ENCODE data around the gene SRGAP1.
"Not testable (repeated sequence)": the region's sequence is repeated elsewhere in the genome, so short reads cannot be mapped to it uniquely, and the experiment has no call there.

Gene SRGAP1

DNA sequence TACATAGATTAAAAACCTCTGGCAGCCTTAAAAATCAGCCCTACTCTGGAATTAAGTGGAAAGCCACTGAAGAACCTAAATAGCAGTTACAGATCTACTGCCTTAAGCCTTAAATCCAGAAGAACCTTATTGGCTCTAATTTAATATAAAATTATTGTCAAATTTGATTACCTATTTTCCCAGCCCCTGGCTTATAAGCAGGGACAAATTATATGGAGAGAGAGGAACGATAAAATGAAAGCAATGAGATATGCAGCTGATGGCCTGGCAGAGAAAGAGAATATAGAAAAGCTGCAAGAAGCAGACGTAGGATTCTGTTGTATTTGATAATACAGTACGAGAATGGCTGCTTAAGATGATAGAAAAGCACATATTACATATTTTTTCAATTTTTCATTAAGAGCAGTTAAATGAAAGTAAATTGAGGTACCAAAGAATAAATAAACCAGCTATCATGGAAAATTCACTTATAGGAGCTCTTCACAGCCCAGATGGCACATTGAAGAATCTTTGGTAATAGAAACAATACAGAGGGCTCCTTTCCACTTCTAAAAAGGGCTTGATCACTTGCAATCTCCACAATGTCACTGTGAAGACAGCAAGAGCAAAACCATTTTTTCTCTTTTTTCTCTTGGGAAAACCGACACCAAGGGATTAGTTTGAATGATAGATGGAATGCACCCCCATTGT is 248.2 kb downstream of the SRGAP1 start:
- no peak for DNase-seq

- no peak for DNase-seq
Observed at GRCh38 chr12:64093689-64094088, 249.2 kb downstream of the SRGAP1 start.

DNA sequence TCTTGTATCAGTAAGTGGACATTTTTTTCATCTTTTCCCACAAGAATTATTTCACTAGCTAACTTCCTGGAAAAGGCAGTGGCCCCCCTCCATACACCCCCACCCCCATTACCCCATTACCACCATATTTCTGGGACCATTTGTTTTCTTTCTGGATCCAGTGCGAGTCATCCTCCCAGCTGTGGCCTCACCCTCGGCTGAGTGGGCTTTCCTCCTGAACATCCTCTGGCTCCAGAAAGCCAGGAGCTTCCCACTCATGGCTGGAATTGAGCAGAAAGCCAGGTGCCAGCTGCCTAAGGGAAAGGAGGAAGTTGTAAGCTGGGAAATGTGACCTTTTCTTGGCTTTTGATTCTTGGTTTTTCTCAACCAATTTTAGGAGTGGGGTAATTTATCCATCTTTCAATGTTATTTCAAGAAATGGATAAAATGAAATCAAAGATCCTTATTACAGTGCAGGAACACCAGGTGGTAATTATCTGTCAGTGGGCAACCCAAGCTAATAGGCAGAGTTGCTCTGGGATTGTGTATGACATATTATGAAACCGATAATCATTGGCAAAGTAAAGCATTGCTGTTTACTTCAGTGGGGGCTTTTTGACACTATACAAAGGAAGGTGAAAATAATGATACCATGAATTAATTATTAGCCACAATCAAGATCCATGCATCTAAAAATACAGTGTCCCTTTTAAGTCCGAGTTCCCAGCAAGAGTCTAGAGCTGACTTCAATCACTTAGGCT is 253.0 kb downstream of the SRGAP1 start:
- DNase-seq, result no peak

GRCh38 chr12:64098709-64099354 is 254.3 kb downstream of the SRGAP1 start:
- no peak for DNase-seq

DNA sequence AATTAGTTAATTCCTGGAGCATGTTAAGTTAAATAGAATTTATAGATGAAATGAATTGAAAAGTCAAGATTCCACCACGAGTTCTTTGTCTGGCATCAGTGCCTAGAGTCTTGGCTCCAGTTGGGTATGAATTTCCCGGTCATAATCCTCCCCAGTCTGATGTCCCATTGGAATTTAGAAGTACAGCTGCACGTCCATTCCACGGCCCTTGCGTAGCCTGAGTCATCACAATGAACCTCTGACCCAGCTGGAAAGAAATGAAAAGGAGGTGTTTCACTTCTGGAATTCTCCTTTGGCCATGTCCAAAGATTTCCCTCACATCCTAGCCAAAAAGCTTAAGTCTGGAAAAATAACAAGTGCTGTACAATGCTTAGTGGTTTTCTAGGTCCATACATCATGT is 254.9 kb downstream of the SRGAP1 start:
- DNase-seq, result no peak

- DNase-seq, result no peak
Observed at GRCh38 chr12:64102339-64102738, 257.8 kb downstream of the SRGAP1 start.

DNA sequence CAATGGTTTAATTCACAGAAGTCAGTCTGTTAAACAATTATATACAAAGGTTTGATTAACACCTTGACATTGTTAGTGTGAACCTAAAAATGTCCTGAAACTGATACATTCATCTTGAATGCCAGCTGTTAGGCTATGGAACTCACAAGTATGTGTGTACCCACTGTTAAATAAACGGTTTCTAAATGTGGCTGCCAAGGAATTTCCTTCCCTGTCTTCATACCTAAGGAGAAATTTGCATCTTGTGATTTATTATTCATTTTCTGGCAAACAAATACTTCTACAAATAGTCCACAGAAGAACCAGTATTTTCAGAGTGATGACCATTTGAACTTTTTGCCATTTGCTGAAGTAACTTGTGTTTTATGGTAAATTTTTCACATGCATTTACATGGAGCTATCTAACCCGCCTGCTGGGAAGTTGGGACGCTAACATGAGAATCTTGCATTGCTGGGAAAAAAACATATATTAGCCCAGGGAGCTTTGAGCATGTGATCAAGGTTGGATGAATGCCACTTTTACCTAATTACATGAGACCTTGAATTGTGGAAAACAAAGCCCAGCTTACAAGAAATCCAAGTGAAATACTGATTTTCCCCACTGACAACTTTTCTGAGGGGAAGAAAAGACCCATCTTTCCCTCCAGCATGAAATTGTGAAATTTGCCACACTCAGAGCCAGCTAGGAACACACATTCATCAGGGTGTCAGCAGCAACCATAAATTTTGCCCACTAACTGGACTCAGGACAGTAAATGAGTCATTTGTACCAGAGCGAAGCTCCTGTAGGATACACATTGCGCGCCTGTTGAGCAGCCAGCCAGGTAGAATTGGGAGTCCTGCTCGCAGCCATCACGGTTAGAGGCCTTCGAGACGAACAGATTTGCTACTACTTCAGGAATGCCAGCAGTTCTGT is 259.6 kb downstream of the SRGAP1 start:
- no peak for DNase-seq

DNA sequence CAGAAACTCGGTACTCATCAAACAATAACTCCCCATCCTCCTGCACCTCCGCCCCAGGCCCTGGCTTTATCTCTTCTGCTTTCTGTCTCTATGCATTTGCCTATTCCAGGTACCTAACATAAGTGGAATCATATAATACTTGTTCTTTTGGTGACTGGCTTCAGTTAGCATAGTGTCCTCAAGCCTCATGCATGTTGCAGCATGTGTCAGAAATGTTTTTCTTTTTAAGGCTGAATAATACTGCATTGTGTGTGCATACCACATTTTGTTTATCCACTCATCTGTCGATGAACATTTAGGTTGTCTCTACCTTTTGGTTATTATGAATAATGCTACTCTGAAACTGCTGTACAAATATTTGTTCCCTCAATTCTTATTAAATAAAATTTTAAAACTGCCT is 260.5 kb downstream of the SRGAP1 start:
- DNase-seq, result no peak

GRCh38 chr12:64107776-64108175 is 263.3 kb downstream of the SRGAP1 start:
- no peak for DNase-seq

GRCh38 chr12:64109706-64110105 is 265.2 kb downstream of the SRGAP1 start:
- DNase-seq, result no peak

DNA sequence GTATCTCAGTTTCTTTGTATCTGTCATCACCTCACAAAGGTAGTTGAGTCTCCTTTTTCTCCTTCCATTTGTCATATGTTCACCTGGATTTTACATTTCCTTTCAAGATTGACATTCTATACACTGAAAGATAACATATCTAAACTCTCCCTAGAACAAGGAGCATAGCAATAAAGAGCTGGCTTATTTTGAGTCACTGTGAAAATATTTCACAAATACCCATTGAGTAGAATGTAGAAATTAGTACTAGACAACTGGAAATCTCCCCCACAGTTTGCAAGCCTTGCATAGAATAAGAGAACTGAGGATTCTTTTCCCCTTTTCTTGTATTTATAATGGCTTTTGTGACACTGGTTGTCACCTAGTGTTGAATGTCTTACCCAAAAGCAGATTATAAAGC is 266.4 kb downstream of the SRGAP1 start:
- DNase-seq, result no peak

DNA sequence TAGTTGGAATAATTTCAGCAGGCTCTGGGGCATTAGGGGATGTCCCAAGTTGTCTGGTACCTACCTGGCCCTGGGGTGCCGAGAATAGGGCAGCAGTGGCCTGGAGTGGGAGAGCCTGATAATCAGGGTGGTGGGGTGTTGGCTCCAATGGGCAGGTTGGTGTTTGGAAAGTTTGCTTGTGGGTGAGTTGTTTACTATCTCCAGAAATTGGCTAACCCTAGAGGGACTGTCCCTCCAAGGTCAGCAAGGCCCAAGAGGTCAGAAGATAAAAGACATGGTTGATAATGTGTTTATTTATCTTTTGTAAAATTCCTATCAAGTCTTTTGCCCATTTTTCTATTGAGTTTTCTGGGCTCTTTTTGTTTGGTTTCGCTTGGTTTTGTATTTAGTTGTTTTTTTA is 272.5 kb downstream of the SRGAP1 start:
- DNase-seq, result no peak

DNA sequence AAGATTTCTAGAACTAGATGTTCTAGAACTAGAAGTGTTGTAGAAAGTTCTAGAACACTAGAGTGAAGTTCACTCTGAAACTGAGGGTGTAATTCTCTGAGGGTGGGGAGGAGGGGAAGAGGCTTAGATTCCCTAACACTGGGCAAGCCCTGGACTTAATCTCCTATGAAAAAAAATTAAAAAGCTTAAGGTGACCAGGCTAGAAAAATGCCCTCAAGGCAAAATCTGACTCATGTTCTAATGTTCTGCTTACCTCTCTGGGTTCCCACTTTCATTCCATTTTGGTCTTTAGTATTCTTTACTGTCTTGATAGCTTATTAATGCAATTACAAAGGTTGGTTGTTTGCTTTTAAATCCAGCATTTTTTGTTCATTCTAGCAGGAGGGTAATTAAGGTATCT is 276.1 kb downstream of the SRGAP1 start:
- DNase-seq, result no peak

- DNase-seq, result not testable (repeated sequence)
Observed at GRCh38 chr12:64121086-64121485, 276.6 kb downstream of the SRGAP1 start.

DNA sequence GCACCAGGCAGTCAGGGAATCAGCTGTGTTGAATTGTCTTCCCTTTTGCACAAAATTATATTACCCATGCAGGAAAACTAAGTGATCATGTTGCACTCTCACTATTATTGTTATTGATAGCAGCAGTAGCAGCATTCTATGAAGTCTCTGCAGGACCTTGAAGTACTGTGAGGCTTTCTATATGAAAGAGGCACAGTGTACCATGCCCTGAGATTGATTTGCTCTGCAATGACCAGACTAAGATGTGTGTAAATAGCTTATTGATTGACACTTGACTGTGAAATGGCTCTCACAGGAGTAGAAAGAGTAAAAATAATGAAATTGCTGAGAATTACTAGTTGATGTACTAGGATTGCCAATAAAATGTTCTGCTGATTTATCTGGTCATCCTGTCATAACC is 277.7 kb downstream of the SRGAP1 start:
- DNase-seq, result no peak

GRCh38 chr12:64122995-64123394 is 278.5 kb downstream of the SRGAP1 start:
- DNase-seq, result no peak

GRCh38 chr12:64123448-64123847 is 278.9 kb downstream of the SRGAP1 start:
- no peak for DNase-seq

DNA sequence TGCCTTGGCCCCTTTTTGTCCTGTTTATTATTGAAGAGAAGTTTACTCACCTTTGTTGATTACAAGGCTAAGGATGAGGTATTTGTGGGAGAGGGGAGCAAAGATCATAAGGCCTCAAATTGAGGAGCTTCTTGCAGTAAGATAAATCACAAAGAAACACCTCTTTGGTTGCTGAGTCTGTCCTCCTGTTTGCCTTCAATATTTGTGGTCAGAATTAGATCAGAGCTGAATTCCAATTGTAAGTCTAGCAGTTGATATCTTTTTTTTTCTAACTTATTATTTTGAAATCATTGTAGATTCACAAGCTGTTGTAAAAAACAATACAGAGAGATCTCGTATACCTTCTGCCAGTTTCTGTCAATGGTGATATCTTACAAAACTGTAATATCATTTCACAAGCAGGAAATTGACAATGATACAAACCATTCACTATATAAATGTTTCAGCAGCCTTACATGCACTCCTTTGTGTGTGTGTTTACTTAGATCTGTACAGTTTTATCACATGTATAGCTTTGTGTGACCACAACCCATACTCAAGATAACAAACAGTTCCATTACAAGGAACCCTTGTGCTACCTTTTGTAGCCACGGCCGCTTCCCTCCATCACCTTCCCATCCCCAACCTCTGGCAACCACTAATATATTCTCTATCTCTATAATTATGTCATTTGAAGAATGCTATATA is 280.2 kb downstream of the SRGAP1 start:
- DNase-seq, result no peak

- no peak for DNase-seq
Observed at GRCh38 chr12:64125913-64126312, 281.4 kb downstream of the SRGAP1 start.

DNA sequence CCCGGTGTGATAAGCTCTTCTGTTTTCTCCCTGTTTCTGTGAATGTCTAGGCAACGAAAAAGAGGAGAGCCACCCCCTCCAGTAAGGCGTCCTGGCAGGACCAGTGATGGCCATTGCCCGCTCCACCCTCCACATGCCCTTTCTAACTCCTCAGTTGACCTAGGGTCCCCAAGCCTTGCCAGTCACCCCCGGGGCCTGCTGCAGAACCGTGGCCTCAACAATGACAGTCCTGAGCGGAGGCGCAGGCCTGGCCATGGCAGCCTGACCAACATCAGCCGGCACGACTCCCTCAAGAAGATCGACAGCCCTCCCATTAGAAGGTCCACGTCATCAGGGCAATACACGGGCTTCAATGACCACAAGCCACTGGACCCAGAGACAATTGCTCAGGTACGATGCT is 283.3 kb downstream of the SRGAP1 start:
- DNase-seq, result no peak

- no peak for DNase-seq
Observed at GRCh38 chr12:64128366-64128765, 283.9 kb downstream of the SRGAP1 start.

- not testable (repeated sequence) for DNase-seq
Observed at GRCh38 chr12:64130476-64130875, 286.0 kb downstream of the SRGAP1 start.

All from NCI-H1417 treated with DMSO at 0.1 percent for 48 hours (cell line).